ENCODE results near the gene NMRAL1.

The NMRAL1 gene

GRCh38 chr16:4463522-4464163 lies 10.8 kb downstream of the NMRAL1 start:
- ChIA-PET POLR2A (interaction anchor here (0.6 to 1.8 kb wide), 2 partner anchors 12 to 13 kb away, joined by 8 to 11 read pairs; partner anchors contain the start of genes HMOX2 and NMRAL1), CTCF (interaction anchor here (0.8 to 1.0 kb wide), 3 partner anchors 9 to 44 kb away, joined by 3 to 4 read pairs (median 3); partner anchors contain the start of gene HMOX2)
- H3K36me3 ChIP-seq (ENCODE audit: control insufficient read depth in 2 of 2, insufficient read depth in 1 of 2, low read length in 2 of 2): peaks cover 3 to 49% of the 10 kb centered on the region in 2 experiments; a peak in 2 of 3 replicates
- H3K27ac ChIP-seq (ENCODE audit: extremely low read depth, low read depth, low read length): no peak overlapping the region
- H3K4me3 ChIP-seq (ENCODE audit: low read depth, low read length): no peak overlapping the region
- TF ChIP-seq ZNF707 (tag by site-specific recombination; IDR thresholded peaks at IDR 0.05) (no peak), BCL11A (tag by site-specific recombination; IDR thresholded peaks at IDR 0.05; ENCODE audit: low read depth) (no peak), ZNF548 (tag by site-specific recombination; IDR thresholded peaks at IDR 0.05) (no peak), ZNF366 (tag by site-specific recombination; conservative IDR thresholded peaks at IDR 0.05) (no peak)
- H3K4me1 ChIP-seq (ENCODE audit: control insufficient read depth, insufficient read depth, low read length): no peaks in the 10 kb centered on the region
- H3K9me3 ChIP-seq (ENCODE audit: control insufficient read depth, insufficient read depth, low read depth, low read length): no peaks in the 10 kb centered on the region

GRCh38 chr16:4461250-4462085 lies 13.0 kb downstream of the NMRAL1 start:
- H3K27ac ChIP-seq (ENCODE audit: extremely low read depth, low read depth, low read length): no peak overlapping the region
- ChIA-PET POLR2A (no interaction called here), CTCF (interaction anchor here (0.8 kb wide), 1 partner anchor 58 kb away, joined by 4 read pairs; no protein-coding TSS in a partner anchor)
- H3K9me3 ChIP-seq (ENCODE audit: control insufficient read depth, insufficient read depth, low read depth, low read length): no peaks in the 10 kb centered on the region
- H3K36me3 ChIP-seq (ENCODE audit: control insufficient read depth in 2 of 2, insufficient read depth in 1 of 2, low read length in 2 of 2): peaks cover 3 to 58% of the 10 kb centered on the region in 2 experiments; a peak in 2 of 3 replicates
- no peaks in the 10 kb centered on the region for H3K4me1 ChIP-seq (ENCODE audit: control insufficient read depth, insufficient read depth, low read length)
- no peak overlapping the region for H3K4me3 ChIP-seq (ENCODE audit: low read depth, low read length)
- TF ChIP-seq KLF17 (tag by site-specific recombination; IDR thresholded peaks at IDR 0.05) (peak; percentile 39; the same call in 1 of the 2 replicates), ZNF18 (tag by site-specific recombination; IDR thresholded peaks at IDR 0.05) (peak; percentile 26; the same call in 1 of the 2 replicates), ZNF138 (tag by site-specific recombination; IDR thresholded peaks at IDR 0.05; ENCODE audit: borderline replicate concordance) (no peak), PRDM10 (tag by site-specific recombination; IDR thresholded peaks at IDR 0.05) (peak; percentile 98), KLF9 (tag by site-specific recombination; IDR thresholded peaks at IDR 0.05; ENCODE audit: low read depth) (peak; percentile 48; the same call in 1 of the 2 replicates)

- TF ChIP-seq ZFHX2 (tag by site-specific recombination; conservative IDR thresholded peaks at IDR 0.05): no peak
- Histone ChIP-seq H3K4me1 (ENCODE audit: control insufficient read depth, insufficient read depth, low read length) (no peaks in the 10 kb centered on the region), H3K36me3 (ENCODE audit: control insufficient read depth in 2 of 2, insufficient read depth in 1 of 2, low read length in 2 of 2) (peaks cover 3 to 58% of the 10 kb centered on the region in 2 experiments; a peak in 2 of 3 replicates), H3K4me3 (ENCODE audit: low read depth, low read length) (no peak overlapping the region), H3K27ac (ENCODE audit: extremely low read depth, low read depth, low read length) (no peak overlapping the region), H3K9me3 (ENCODE audit: control insufficient read depth, insufficient read depth, low read depth, low read length) (no peaks in the 10 kb centered on the region)
- ChIA-PET POLR2A (no interaction called here), CTCF (interaction anchor here (0.8 kb wide), 1 partner anchor 57 kb away, joined by 4 read pairs; no protein-coding TSS in a partner anchor)
Observed at GRCh38 chr16:4460936-4461249, 13.5 kb downstream of the NMRAL1 start.

All from HEK293 (cell line).